ENCODE measurements around the gene C19orf73. TPM values are rescaled to one million over a fixed set of nuclear protein-coding genes. Genes with fewer than 3 reads are reported as not detected.
A peak's percentile ranks its signal among the peaks of the same experiment; 100 is the strongest.

Gene C19orf73
- total RNA-seq, 1 donor from 2014 or later = 1.7 TPM

GRCh38 chr19:49111218-49111998, 7.5 kb downstream of the C19orf73 start:
- Mint-ChIP-seq H3K4me1 (ENCODE audit: low read depth) (peaks cover 9% of the 10 kb centered on the region), H3K4me3 (ENCODE audit: low read depth) (no peak overlapping the region), H3K27me3 (ENCODE audit: low read depth) (no peaks in the 10 kb centered on the region), H3K9me3 (no peaks in the 10 kb centered on the region), H3K36me3 (ENCODE audit: low read depth) (peaks cover 26% of the 10 kb centered on the region), H3K27ac (no peak overlapping the region)
- intact Hi-C loops (cut with micrococcal nuclease) = loop anchor here (5.0 kb wide), 1 partner anchor 36 kb away; no protein-coding TSS in a partner anchor
- no peak for DNase-seq (ENCODE audit: low spot score)

DNA sequence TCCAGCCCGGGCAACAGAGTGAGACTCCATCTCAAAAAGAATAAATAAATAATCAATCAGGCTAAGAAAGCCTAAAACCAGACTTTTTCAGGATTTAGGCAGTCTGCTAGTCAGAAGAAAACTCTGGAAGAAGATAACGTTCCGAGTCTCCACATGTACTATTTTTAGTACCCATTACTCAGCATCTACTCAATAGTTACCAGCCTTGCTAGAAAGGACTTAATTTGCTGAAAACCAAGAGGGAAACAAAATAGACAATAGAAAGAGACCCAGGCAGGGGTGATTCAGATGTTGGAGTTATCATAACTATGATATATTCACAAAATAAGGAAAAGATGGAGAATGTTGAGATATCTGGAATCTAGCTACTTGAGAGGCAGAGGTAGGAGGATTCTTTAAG, 8.4 kb downstream of the C19orf73 start:
- H3K4me3 Mint-ChIP-seq (ENCODE audit: low read depth) = no peak overlapping the region

DNA sequence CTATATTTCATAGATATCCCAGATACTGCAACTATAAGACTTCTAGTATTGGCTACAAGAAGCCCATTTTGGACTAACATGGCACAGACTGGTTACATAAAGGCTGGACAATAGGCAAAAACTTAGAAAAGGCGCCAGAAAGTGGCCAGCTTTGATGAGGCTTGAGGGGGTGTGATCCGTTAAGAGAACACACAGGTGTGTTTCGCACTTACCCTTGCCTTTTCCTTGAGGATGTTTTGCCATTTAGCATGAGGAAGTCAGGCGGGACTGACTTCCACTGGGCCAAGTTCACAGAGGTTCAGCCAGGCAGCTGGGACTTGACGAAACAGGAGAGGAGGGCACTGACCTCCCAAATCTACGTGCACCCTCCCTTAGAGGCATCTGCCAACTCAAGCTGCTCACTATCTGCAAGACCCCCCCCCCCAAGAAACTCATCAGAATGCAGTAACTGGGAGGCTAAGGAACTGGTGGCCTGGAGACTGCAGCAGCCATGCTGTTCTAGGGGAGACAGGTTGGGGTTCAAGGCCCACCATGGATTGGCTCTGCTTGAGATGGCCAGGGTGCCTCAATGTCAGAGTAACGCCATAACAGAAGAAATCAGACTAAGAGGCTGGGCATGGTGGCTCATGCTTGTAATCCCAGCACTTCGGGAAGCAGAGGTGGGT, 9.2 kb downstream of the C19orf73 start:
- no peak overlapping the region for H3K4me3 Mint-ChIP-seq (ENCODE audit: low read depth)
- H3K36me3 Mint-ChIP-seq (ENCODE audit: low read depth) = peaks cover 43% of the 10 kb centered on the region
- no peaks in the 10 kb centered on the region for H3K9me3 Mint-ChIP-seq
- peaks cover 6% of the 10 kb centered on the region for H3K4me1 Mint-ChIP-seq (ENCODE audit: low read depth)
- DNase-seq (ENCODE audit: low spot score) = no peak
- no peak overlapping the region for H3K27ac Mint-ChIP-seq
- no peaks in the 10 kb centered on the region for H3K27me3 Mint-ChIP-seq (ENCODE audit: low read depth)
- intact Hi-C loops (cut with micrococcal nuclease) = loop anchor here (5.0 kb wide), 1 partner anchor 38 kb away; no protein-coding TSS in a partner anchor

More for the DNA sequence above, 8.4 kb downstream of the C19orf73 start:
- Mint-ChIP-seq H3K27ac (no peak overlapping the region), H3K36me3 (ENCODE audit: low read depth) (peaks cover 34% of the 10 kb centered on the region), H3K9me3 (no peaks in the 10 kb centered on the region), H3K4me1 (ENCODE audit: low read depth) (peaks cover 9% of the 10 kb centered on the region), H3K27me3 (ENCODE audit: low read depth) (no peaks in the 10 kb centered on the region)
- intact Hi-C loops (cut with micrococcal nuclease) = loop anchor here (5.0 kb wide), 1 partner anchor 37 kb away; no protein-coding TSS in a partner anchor
- no peak for DNase-seq (ENCODE audit: low spot score)

DNA sequence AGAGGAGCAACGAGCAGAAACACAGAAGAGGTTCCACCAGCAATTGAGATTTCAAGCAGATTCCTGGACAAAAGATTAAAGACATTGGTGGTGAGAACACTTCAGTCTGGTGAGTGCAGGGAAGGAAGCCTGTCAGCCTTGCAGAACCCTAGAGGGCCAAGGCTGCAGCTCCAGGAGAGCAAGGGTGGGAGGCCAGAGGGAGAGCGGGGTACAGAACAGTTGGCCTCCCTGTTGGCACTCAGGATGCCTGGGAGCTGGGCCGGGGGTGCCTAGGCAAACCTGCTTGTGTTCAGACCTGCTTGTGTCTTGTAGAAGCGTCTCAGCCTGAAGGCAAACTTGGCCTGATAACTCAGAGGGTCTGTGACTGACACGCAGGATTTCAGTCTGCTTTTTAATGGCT, 9.9 kb downstream of the C19orf73 start:
- intact Hi-C loops (cut with micrococcal nuclease) = no loop called here
- H3K27me3 Mint-ChIP-seq (ENCODE audit: low read depth) = no peaks in the 10 kb centered on the region
- H3K9me3 Mint-ChIP-seq = no peaks in the 10 kb centered on the region
- peaks cover 6% of the 10 kb centered on the region for H3K4me1 Mint-ChIP-seq (ENCODE audit: low read depth)
- H3K36me3 Mint-ChIP-seq (ENCODE audit: low read depth) = peaks cover 48% of the 10 kb centered on the region
- H3K27ac Mint-ChIP-seq = no peak overlapping the region
- DNase-seq (ENCODE audit: low spot score) = no peak
- no peak overlapping the region for H3K4me3 Mint-ChIP-seq (ENCODE audit: low read depth)

DNA sequence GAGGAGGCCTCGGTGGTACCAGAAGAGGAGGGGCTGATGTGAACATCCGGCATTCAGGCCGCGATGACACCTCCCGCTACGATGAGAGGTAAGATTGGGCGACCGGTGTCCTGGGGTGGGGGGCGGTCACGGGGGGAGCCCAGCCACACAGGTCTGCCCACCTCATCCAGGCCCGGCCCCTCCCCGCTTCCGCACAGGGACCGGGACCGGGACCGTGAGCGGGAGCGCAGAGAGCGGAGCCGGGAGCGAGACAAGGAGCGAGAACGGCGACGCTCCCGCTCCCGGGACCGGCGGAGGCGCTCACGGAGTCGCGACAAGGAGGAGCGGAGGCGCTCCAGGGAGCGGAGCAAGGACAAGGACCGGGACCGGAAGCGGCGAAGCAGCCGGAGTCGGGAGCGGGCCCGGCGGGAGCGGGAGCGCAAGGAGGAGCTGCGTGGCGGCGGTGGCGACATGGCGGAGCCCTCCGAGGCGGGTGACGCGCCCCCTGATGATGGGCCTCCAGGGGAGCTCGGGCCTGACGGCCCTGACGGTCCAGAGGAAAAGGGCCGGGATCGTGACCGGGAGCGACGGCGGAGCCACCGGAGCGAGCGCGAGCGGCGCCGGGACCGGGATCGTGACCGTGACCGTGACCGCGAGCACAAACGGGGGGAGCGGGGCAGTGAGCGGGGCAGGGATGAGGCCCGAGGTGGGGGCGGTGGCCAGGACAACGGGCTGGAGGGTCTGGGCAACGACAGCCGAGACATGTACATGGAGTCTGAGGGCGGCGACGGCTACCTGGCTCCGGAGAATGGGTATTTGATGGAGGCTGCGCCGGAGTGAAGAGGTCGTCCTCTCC, 11.1 kb downstream of the C19orf73 start:
- intact Hi-C loops (cut with micrococcal nuclease) = no loop called here
- H3K9me3 Mint-ChIP-seq = no peaks in the 10 kb centered on the region
- H3K4me3 Mint-ChIP-seq (ENCODE audit: low read depth) = no peak overlapping the region
- no peak overlapping the region for H3K27ac Mint-ChIP-seq
- peaks cover 55% of the 10 kb centered on the region for H3K36me3 Mint-ChIP-seq (ENCODE audit: low read depth)
- no peaks in the 10 kb centered on the region for H3K27me3 Mint-ChIP-seq (ENCODE audit: low read depth)
- DNase-seq (ENCODE audit: low spot score) = no peak
- no peaks in the 10 kb centered on the region for H3K4me1 Mint-ChIP-seq (ENCODE audit: low read depth)

DNA sequence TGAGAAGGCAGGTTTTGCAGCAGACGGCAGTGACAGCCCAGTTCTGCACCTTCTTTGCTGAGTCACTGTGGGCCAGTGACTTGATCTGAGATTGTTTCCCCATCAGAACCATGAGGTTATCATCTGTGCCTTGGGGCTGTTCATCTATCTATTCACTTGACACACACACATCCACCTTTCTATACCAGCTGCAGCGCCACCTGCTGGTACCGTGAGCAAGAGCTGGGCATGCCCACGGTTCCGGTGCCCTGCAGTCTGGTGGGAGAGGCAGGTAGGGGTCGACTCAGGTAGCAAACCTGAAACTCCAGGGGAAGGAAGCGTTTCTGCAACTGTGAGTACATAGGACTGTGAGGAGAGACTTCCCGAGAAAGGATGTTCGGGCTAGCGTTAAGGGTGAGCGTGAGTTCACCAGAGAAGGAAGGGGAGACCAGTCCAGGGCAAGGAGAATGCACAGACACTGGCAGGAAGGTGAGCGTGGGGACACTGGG, 12.3 kb downstream of the C19orf73 start:
- intact Hi-C loops (cut with micrococcal nuclease) = no loop called here
- Mint-ChIP-seq H3K4me3 (ENCODE audit: low read depth) (no peak overlapping the region), H3K27ac (no peak overlapping the region), H3K27me3 (ENCODE audit: low read depth) (no peaks in the 10 kb centered on the region), H3K9me3 (no peaks in the 10 kb centered on the region), H3K4me1 (ENCODE audit: low read depth) (no peaks in the 10 kb centered on the region), H3K36me3 (ENCODE audit: low read depth) (peaks cover 63% of the 10 kb centered on the region)
- DNase-seq (ENCODE audit: low spot score) = peak; percentile 46

- H3K36me3 Mint-ChIP-seq (ENCODE audit: low read depth) = peaks cover 81% of the 10 kb centered on the region
Observed at GRCh38 chr19:49104229-49104864, 14.6 kb downstream of the C19orf73 start.

GRCh38 chr19:49103331-49104085, 15.4 kb downstream of the C19orf73 start:
- no peak for DNase-seq (ENCODE audit: low spot score)
- Mint-ChIP-seq H3K36me3 (ENCODE audit: low read depth) (peaks cover 81% of the 10 kb centered on the region), H3K27me3 (ENCODE audit: low read depth) (no peaks in the 10 kb centered on the region), H3K4me1 (ENCODE audit: low read depth) (no peaks in the 10 kb centered on the region), H3K27ac (no peak overlapping the region), H3K4me3 (ENCODE audit: low read depth) (no peak overlapping the region), H3K9me3 (no peaks in the 10 kb centered on the region)
- intact Hi-C loops (cut with micrococcal nuclease) = no loop called here

More at GRCh38 chr19:49104229-49104864, 14.6 kb downstream of the C19orf73 start:
- H3K4me1 Mint-ChIP-seq (ENCODE audit: low read depth) = no peaks in the 10 kb centered on the region
- intact Hi-C loops (cut with micrococcal nuclease) = no loop called here
- no peaks in the 10 kb centered on the region for H3K27me3 Mint-ChIP-seq (ENCODE audit: low read depth)
- H3K4me3 Mint-ChIP-seq (ENCODE audit: low read depth) = no peak overlapping the region
- H3K9me3 Mint-ChIP-seq = no peaks in the 10 kb centered on the region
- no peak overlapping the region for H3K27ac Mint-ChIP-seq
- DNase-seq (ENCODE audit: low spot score) = no peak

GRCh38 chr19:49102303-49102702, 16.6 kb downstream of the C19orf73 start:
- H3K4me3 Mint-ChIP-seq (ENCODE audit: low read depth) = no peak overlapping the region
- intact Hi-C loops (cut with micrococcal nuclease) = no loop called here
- H3K9me3 Mint-ChIP-seq = no peaks in the 10 kb centered on the region
- no peaks in the 10 kb centered on the region for H3K27me3 Mint-ChIP-seq (ENCODE audit: low read depth)
- DNase-seq (ENCODE audit: low spot score) = no peak
- H3K4me1 Mint-ChIP-seq (ENCODE audit: low read depth) = peaks cover 1% of the 10 kb centered on the region
- H3K36me3 Mint-ChIP-seq (ENCODE audit: low read depth) = peaks cover 87% of the 10 kb centered on the region
- H3K27ac Mint-ChIP-seq = no peak overlapping the region

- no peak for DNase-seq (ENCODE audit: low spot score)
- Mint-ChIP-seq H3K4me3 (ENCODE audit: low read depth) (no peak overlapping the region), H3K4me1 (ENCODE audit: low read depth) (peaks cover 1% of the 10 kb centered on the region), H3K36me3 (ENCODE audit: low read depth) (peaks cover 83% of the 10 kb centered on the region), H3K27ac (no peak overlapping the region), H3K27me3 (ENCODE audit: low read depth) (no peaks in the 10 kb centered on the region), H3K9me3 (no peaks in the 10 kb centered on the region)
- intact Hi-C loops (cut with micrococcal nuclease) = no loop called here
Observed at GRCh38 chr19:49101160-49101559, 17.8 kb downstream of the C19orf73 start.

- Mint-ChIP-seq H3K9me3 (no peaks in the 10 kb centered on the region), H3K4me1 (ENCODE audit: low read depth) (peaks cover 1% of the 10 kb centered on the region), H3K27ac (no peak overlapping the region), H3K4me3 (ENCODE audit: low read depth) (no peak overlapping the region), H3K27me3 (ENCODE audit: low read depth) (no peaks in the 10 kb centered on the region), H3K36me3 (ENCODE audit: low read depth) (peaks cover 79% of the 10 kb centered on the region)
- intact Hi-C loops (cut with micrococcal nuclease) = loop anchor here (5.0 kb wide), 2 partner anchors 49 to 99 kb away; no protein-coding TSS in a partner anchor
- DNase-seq (ENCODE audit: low spot score) = no peak
Observed at GRCh38 chr19:49098795-49099194, 20.1 kb downstream of the C19orf73 start.
